PC-3 (cell line): ENCODE results near the gene WDR75. TPM values are rescaled to one million over a fixed set of nuclear protein-coding genes. Genes with fewer than 3 reads are reported as not detected.

Source experiments
- ATAC-seq: fragments of 200-7000 bp; cut with Tn5 transposase; 2 replicates; pipeline ENCODE4 v1.9.1; 2020; ENCODE audit warnings: mild to moderate bottlenecking, moderate library complexity
- BruUV-seq: library from RNA; stranded (reverse); fragments of 400-500 nt; replicated peaks from 2 replicates; lab custom pipeline; 2021; lab: Mats Ljungman, UMichigan
- CTCF ChIA-PET: fragments of 300-600 bp; sonication (Branson Sonifier 250); formaldehyde crosslinking; loops from one replicate; lab custom pipeline; 2022; ENCODE audit warnings: antibody characterized with exemption; lab: Charles Lee
- POLR2A ChIA-PET: fragments of 300-600 bp; sonication (Branson Sonifier 250); formaldehyde crosslinking; loops from one replicate; lab custom pipeline; 2022; ENCODE audit warnings: antibody characterized with exemption; ENCODE audit not compliant: unreplicated experiment; lab: Charles Lee
- DNase-seq: peaks from one replicate; pipeline ENCODE4 v3.0.0-alpha.2; 2015
- H2AFZ ChIP-seq: fragments of 300-600 bp; sonication (generic); 2 replicates; pipeline ENCODE4 v1.6.0; 2016; ENCODE audit warnings: antibody characterized with exemption, low read length
- H3F3A ChIP-seq: fragments of 300-600 bp; sonication (generic); one replicate; pipeline ENCODE4 v1.6.0; 2017; ENCODE audit warnings: antibody characterized with exemption, low read length, control low read depth, mild to moderate bottlenecking; ENCODE audit not compliant: unreplicated experiment
- H3K27ac ChIP-seq: fragments of 300-600 bp; sonication (generic); 2 replicates; pipeline ENCODE4 v1.5.1; 2016; ENCODE audit warnings: mild to moderate bottlenecking, low read length
- H3K27me3 ChIP-seq: fragments of 300-600 bp; sonication (generic); 2 replicates; pipeline ENCODE4 v1.6.1; 2016; ENCODE audit warnings: low read length, mixed read lengths
- H3K36me3 ChIP-seq: fragments of 300-600 bp; sonication (generic); 2 replicates; pipeline ENCODE4 v1.6.1; 2016; ENCODE audit warnings: low read depth, mixed run types, low read length, mixed read lengths
- H3K4me1 ChIP-seq: fragments of 300-600 bp; sonication (generic); 2 replicates; pipeline ENCODE4 v1.5.1; 2016; ENCODE audit warnings: low read length; ENCODE audit not compliant: insufficient read depth
- H3K4me2 ChIP-seq: fragments of 300-600 bp; sonication (generic); 2 replicates; pipeline ENCODE4 v1.6.0; 2016; ENCODE audit warnings: low read length
- H3K4me3 ChIP-seq: fragments of 300-600 bp; sonication (generic); 2 replicates; pipeline ENCODE4 v1.5.1; 2016; ENCODE audit warnings: mild to moderate bottlenecking, low read length, mixed read lengths
- H3K79me2 ChIP-seq: fragments of 300-600 bp; sonication (generic); 2 replicates; pipeline ENCODE4 v1.6.1; 2017; ENCODE audit warnings: low read length, mixed read lengths
- H3K9ac ChIP-seq: fragments of 300-600 bp; sonication (generic); 2 replicates; pipeline ENCODE4 v1.6.0; 2016; ENCODE audit warnings: mild to moderate bottlenecking, low read length
- H3K9me2 ChIP-seq: fragments of 300-600 bp; sonication (generic); replicated peaks from 2 replicates; pipeline ENCODE4 v1.6.1; 2016; ENCODE audit warnings: mixed run types, low read length, mixed read lengths
- H3K9me3 ChIP-seq: fragments of 300-600 bp; sonication (generic); 2 replicates; pipeline ENCODE4 v1.6.1; 2016; ENCODE audit warnings: low read length, mixed read lengths
- H4K20me1 ChIP-seq: fragments of 300-600 bp; sonication (generic); 2 replicates; pipeline ENCODE4 v1.6.1; 2016; ENCODE audit warnings: low read length, mixed read lengths
- EZH2 ChIP-seq: fragments of 300-600 bp; sonication (generic); IDR thresholded peaks from one replicate; pipeline ENCODE4 v1.6.1; 2017; ENCODE audit warnings: antibody characterized with exemption, mild to moderate bottlenecking, low read length; ENCODE audit not compliant: unreplicated experiment
- EZH2phosphoT487 ChIP-seq: fragments of 300-600 bp; sonication (generic); IDR thresholded peaks from 2 replicates; pipeline ENCODE4 v1.6.1; 2018; ENCODE audit warnings: mild to moderate bottlenecking, antibody characterized with exemption, low read length, borderline replicate concordance
- intact Hi-C: fragments of 100-400 bp; cut with micrococcal nuclease; formaldehyde crosslinking; loops from 2 replicates; pipeline ENCODE4 v1.9.0; 2023
- total RNA-seq: library from RNA; depleted of rRNA; stranded (reverse); fragments of >200 nt; gene quantifications from 2 replicates; pipeline ENCODE4 v1.2.3, GENCODE V29; 2014
- TF ChIP-seq, protein P1 (sequence below): fragments of 300-600 bp; sonication (generic); conservative IDR thresholded peaks from 2 replicates; pipeline ENCODE4 v1.5.1; 2017; ENCODE audit warnings: antibody characterized with exemption, low read depth, mild to moderate bottlenecking, low read length

WDR75 gene
- total RNA-seq, 1 experiment from 2014 or later: 62.5 TPM

DNA sequence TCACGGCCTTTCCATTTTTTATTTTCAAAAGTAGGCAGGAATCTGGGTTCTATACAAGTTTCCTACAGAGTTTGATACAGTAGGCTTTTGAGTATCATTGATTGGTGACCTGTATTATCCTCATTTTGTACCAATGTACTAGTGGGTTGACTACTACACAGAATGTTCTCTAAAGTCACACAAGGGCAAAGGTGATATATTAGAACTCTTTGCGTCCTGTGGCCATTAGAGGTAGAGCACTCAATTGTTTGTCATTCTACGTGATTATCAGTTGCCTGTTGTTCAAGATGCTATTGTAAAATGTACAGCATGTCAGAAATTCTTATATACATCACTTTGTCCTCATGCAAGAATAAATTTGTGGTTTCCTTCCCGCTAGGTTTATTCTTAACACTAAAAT, 24.8 kb downstream of the WDR75 start:
- intact Hi-C loops: loop anchor here (1.0 to 2.0 kb wide), 3 partner anchors 89 to 194 kb away; no protein-coding TSS in a partner anchor
- ChIA-PET POLR2A (no interaction called here), CTCF (no interaction called here)
- H3K27me3 ChIP-seq: no peaks in the 10 kb centered on the region
- H3K9ac ChIP-seq: no peak overlapping the region
- no peak overlapping the region for H2AFZ ChIP-seq
- H3F3A ChIP-seq: no peaks in the 10 kb centered on the region
- no peak overlapping the region for H3K4me2 ChIP-seq
- H3K36me3 ChIP-seq: peaks cover 81% of the 10 kb centered on the region
- no TSS peak for BruUV-seq
- ATAC-seq (no peak), DNase-seq (no peak)
- H3K4me3 ChIP-seq: no peak overlapping the region
- TF ChIP-seq, protein P1, sequence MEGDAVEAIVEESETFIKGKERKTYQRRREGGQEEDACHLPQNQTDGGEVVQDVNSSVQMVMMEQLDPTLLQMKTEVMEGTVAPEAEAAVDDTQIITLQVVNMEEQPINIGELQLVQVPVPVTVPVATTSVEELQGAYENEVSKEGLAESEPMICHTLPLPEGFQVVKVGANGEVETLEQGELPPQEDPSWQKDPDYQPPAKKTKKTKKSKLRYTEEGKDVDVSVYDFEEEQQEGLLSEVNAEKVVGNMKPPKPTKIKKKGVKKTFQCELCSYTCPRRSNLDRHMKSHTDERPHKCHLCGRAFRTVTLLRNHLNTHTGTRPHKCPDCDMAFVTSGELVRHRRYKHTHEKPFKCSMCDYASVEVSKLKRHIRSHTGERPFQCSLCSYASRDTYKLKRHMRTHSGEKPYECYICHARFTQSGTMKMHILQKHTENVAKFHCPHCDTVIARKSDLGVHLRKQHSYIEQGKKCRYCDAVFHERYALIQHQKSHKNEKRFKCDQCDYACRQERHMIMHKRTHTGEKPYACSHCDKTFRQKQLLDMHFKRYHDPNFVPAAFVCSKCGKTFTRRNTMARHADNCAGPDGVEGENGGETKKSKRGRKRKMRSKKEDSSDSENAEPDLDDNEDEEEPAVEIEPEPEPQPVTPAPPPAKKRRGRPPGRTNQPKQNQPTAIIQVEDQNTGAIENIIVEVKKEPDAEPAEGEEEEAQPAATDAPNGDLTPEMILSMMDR: no peak
- TF ChIP-seq EZH2phosphoT487 (no peak), EZH2 (no peak)
- no peaks in the 10 kb centered on the region for H3K4me1 ChIP-seq
- no peaks in the 10 kb centered on the region for H3K9me2 ChIP-seq
- no peaks in the 10 kb centered on the region for H4K20me1 ChIP-seq
- H3K79me2 ChIP-seq: no peaks in the 10 kb centered on the region
- no peaks in the 10 kb centered on the region for H3K9me3 ChIP-seq
- no peak overlapping the region for H3K27ac ChIP-seq

GRCh38 chr2:189466656-189467055, 25.4 kb downstream of the WDR75 start:
- no peak overlapping the region for H3K4me2 ChIP-seq
- H4K20me1 ChIP-seq: no peaks in the 10 kb centered on the region
- H3K9me2 ChIP-seq: no peaks in the 10 kb centered on the region
- no TSS peak for BruUV-seq
- H2AFZ ChIP-seq: no peak overlapping the region
- intact Hi-C loops: loop anchor here (1.0 to 2.0 kb wide), 3 partner anchors 88 to 194 kb away; no protein-coding TSS in a partner anchor
- peaks cover 85% of the 10 kb centered on the region for H3K36me3 ChIP-seq
- no peaks in the 10 kb centered on the region for H3K27me3 ChIP-seq
- H3F3A ChIP-seq: no peaks in the 10 kb centered on the region
- DNase-seq (peak; percentile 51), ATAC-seq (0 out of 2 replicates have a peak, but pooled peaks have one; percentile 40)
- H3K4me1 ChIP-seq: no peaks in the 10 kb centered on the region
- POLR2A ChIA-PET: no interaction called here
- TF ChIP-seq, protein P1: peak; percentile 81
- TF ChIP-seq EZH2phosphoT487: no peak
- no peak for TF ChIP-seq EZH2
- H3K9me3 ChIP-seq: no peaks in the 10 kb centered on the region
- H3K79me2 ChIP-seq: no peaks in the 10 kb centered on the region
- no peak overlapping the region for H3K27ac ChIP-seq
- H3K9ac ChIP-seq: no peak overlapping the region
- CTCF ChIA-PET: no interaction called here
- H3K4me3 ChIP-seq: no peak overlapping the region

GRCh38 chr2:189467160-189467559, 25.9 kb downstream of the WDR75 start:
- Histone ChIP-seq H3K36me3 (peaks cover 87% of the 10 kb centered on the region), H3K9me2 (no peaks in the 10 kb centered on the region), H3K79me2 (no peaks in the 10 kb centered on the region), H3K4me1 (no peaks in the 10 kb centered on the region), H4K20me1 (no peaks in the 10 kb centered on the region), H3K27me3 (no peaks in the 10 kb centered on the region), H3F3A (no peaks in the 10 kb centered on the region), H3K27ac (no peak overlapping the region), H3K9me3 (no peaks in the 10 kb centered on the region), H3K4me2 (no peak overlapping the region), H3K9ac (no peak overlapping the region), H2AFZ (no peak overlapping the region), H3K4me3 (no peak overlapping the region)
- TF ChIP-seq EZH2: no peak
- no peak for DNase-seq
- ChIA-PET POLR2A (no interaction called here), CTCF (no interaction called here)
- intact Hi-C loops: loop anchor here (2.0 kb wide), 1 partner anchor 88 kb away; no protein-coding TSS in a partner anchor
- BruUV-seq: no TSS peak
- ATAC-seq: no peak
